Measurements from ENCODE around the gene UGT1A6.

DNA sequence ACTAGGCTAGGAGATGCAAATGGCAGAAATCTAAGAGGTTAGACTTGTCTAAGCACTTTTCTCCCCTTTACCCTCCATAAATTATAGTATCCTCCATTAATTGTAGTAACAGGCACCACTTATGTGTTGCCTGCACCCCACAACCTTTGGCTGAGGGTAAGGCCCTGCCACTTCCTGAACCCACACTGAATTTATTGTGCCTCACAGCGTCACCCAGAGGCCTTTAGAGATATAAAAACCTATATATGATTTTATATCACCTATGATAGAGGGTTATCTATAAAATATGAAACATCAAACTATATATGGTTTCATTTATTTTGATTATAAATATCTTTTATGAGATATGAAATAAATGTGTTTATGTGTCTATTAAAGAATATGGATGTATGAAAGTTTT, 18.4 kb upstream of the UGT1A6 start:
- TF ChIP-seq, protein P1, sequence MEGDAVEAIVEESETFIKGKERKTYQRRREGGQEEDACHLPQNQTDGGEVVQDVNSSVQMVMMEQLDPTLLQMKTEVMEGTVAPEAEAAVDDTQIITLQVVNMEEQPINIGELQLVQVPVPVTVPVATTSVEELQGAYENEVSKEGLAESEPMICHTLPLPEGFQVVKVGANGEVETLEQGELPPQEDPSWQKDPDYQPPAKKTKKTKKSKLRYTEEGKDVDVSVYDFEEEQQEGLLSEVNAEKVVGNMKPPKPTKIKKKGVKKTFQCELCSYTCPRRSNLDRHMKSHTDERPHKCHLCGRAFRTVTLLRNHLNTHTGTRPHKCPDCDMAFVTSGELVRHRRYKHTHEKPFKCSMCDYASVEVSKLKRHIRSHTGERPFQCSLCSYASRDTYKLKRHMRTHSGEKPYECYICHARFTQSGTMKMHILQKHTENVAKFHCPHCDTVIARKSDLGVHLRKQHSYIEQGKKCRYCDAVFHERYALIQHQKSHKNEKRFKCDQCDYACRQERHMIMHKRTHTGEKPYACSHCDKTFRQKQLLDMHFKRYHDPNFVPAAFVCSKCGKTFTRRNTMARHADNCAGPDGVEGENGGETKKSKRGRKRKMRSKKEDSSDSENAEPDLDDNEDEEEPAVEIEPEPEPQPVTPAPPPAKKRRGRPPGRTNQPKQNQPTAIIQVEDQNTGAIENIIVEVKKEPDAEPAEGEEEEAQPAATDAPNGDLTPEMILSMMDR (conservative IDR thresholded peaks at IDR 0.05): no peak; the same call in 1 of the 2 replicates
- TF ChIP-seq EZH2 (IDR thresholded peaks at IDR 0.05; ENCODE audit: low read depth): no peak
